ENCODE data around the gene FBXO3. TPM values are rescaled to one million over a fixed set of nuclear protein-coding genes. Genes with fewer than 3 reads are reported as not detected.

Gene FBXO3
- total and polyA plus RNA-seq, 9 of the 15 experiments (the other 6 are each of a cell fraction or from before 2014, with no cell fraction given), result 11.6 to 59.3 (median 29.2) TPM

DNA sequence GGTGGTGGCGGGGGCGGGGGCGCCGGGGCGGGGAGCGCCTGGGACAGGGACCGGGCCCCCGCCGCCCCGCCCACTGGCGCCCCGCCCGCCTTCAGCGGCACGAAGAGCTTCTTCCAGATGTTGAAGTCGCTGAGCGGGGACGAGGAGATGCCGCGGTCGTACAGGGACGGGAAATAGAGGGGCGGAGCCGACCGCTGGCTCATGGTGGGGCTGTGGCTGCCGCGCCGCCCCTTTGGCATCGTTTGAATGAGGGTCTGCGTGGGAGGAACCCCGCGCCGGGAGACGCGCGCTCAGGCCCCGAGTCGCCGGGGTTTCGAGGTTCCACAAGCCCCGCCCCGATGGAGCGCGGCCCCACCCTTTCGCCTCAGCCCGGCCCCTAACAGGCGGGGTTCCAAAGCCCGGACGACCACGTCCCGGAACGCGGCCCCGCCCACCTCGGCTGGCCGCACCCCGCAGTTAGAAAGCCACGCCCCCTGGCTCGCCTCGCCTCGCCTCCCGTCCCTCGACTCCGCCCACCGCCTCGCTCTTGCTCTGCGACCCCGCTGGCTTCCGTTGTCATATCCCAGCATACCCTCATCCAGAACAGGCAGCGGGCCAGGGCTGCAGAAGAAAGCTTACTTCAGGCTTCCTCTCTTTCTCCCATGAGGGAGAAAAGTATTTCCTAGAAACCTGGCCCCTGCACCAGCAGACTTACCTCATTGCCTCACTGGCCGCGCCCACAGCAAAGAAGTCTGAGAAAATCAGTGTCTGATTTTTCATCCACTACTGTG lies 73.6 kb downstream of the FBXO3 start, which contains the start of gene C11orf91 (continued):
- TF ChIP-seq CREB1 (IDR thresholded peaks at IDR 0.05) (no peak), CREB1 (CRISPR knock-in tag; IDR thresholded peaks at IDR 0.05) (peak; percentile 45; the same call in 1 of the 2 replicates), PHF8 (IDR thresholded peaks at IDR 0.05; ENCODE audit: borderline replicate concordance, low read length) (peak; percentile 32; the same call in 1 of the 2 replicates), ZNF212 (CRISPR knock-in tag; IDR thresholded peaks at IDR 0.05) (no peak), ZNF134 (CRISPR knock-in tag; conservative IDR thresholded peaks at IDR 0.05) (no peak), ERF (CRISPR knock-in tag; IDR thresholded peaks at IDR 0.05) (0 out of 2 replicates have a peak, but pooled peaks have one; percentile 34), CREM (IDR thresholded peaks at IDR 0.05; ENCODE audit: low read depth) (peak; percentile 47), FUS (optimal IDR thresholded peaks at IDR 0.05; ENCODE audit: low read depth, low read length) (no peak), ARID1B (IDR thresholded peaks at IDR 0.05) (0 out of 2 replicates have a peak, but pooled peaks have one; percentile 3), ZFP36 (IDR thresholded peaks at IDR 0.05; ENCODE audit: low read depth, low read length, partially characterized antibody) (no peak), ETS2 (tag; IDR thresholded peaks at IDR 0.05; ENCODE audit: borderline replicate concordance, poor library complexity, severe bottlenecking) (no peak), TRIM28 (IDR thresholded peaks at IDR 0.05) (no peak)
- TF ChIP-seq, protein P1, sequence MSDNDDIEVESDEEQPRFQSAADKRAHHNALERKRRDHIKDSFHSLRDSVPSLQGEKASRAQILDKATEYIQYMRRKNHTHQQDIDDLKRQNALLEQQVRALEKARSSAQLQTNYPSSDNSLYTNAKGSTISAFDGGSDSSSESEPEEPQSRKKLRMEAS (CRISPR knock-in tag; IDR thresholded peaks at IDR 0.05), result peak; percentile 39; the same call in 1 of the 2 replicates
- TF ChIP-seq, protein P2, sequence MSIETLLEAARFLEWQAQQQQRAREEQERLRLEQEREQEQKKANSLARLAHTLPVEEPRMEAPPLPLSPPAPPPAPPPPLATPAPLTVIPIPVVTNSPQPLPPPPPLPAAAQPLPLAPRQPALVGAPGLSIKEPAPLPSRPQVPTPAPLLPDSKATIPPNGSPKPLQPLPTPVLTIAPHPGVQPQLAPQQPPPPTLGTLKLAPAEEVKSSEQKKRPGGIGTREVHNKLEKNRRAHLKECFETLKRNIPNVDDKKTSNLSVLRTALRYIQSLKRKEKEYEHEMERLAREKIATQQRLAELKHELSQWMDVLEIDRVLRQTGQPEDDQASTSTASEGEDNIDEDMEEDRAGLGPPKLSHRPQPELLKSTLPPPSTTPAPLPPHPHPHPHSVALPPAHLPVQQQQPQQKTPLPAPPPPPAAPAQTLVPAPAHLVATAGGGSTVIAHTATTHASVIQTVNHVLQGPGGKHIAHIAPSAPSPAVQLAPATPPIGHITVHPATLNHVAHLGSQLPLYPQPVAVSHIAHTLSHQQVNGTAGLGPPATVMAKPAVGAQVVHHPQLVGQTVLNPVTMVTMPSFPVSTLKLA (conservative IDR thresholded peaks at IDR 0.05), result peak in 1 of 2 experiments; percentile 58; a peak in 1 of 4 replicates
- TF ChIP-seq, protein P3, sequence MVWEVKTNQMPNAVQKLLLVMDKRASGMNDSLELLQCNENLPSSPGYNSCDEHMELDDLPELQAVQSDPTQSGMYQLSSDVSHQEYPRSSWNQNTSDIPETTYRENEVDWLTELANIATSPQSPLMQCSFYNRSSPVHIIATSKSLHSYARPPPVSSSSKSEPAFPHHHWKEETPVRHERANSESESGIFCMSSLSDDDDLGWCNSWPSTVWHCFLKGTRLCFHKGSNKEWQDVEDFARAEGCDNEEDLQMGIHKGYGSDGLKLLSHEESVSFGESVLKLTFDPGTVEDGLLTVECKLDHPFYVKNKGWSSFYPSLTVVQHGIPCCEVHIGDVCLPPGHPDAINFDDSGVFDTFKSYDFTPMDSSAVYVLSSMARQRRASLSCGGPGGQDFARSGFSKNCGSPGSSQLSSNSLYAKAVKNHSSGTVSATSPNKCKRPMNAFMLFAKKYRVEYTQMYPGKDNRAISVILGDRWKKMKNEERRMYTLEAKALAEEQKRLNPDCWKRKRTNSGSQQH (CRISPR knock-in tag; IDR thresholded peaks at IDR 0.05), result peak; percentile 66; the same call in 1 of the 2 replicates
- TF ChIP-seq, protein P4, sequence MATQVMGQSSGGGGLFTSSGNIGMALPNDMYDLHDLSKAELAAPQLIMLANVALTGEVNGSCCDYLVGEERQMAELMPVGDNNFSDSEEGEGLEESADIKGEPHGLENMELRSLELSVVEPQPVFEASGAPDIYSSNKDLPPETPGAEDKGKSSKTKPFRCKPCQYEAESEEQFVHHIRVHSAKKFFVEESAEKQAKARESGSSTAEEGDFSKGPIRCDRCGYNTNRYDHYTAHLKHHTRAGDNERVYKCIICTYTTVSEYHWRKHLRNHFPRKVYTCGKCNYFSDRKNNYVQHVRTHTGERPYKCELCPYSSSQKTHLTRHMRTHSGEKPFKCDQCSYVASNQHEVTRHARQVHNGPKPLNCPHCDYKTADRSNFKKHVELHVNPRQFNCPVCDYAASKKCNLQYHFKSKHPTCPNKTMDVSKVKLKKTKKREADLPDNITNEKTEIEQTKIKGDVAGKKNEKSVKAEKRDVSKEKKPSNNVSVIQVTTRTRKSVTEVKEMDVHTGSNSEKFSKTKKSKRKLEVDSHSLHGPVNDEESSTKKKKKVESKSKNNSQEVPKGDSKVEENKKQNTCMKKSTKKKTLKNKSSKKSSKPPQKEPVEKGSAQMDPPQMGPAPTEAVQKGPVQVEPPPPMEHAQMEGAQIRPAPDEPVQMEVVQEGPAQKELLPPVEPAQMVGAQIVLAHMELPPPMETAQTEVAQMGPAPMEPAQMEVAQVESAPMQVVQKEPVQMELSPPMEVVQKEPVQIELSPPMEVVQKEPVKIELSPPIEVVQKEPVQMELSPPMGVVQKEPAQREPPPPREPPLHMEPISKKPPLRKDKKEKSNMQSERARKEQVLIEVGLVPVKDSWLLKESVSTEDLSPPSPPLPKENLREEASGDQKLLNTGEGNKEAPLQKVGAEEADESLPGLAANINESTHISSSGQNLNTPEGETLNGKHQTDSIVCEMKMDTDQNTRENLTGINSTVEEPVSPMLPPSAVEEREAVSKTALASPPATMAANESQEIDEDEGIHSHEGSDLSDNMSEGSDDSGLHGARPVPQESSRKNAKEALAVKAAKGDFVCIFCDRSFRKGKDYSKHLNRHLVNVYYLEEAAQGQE (IDR thresholded peaks at IDR 0.05; ENCODE audit: borderline replicate concordance), result no peak
- TF ChIP-seq, protein P4 (CRISPR knock-in tag; IDR thresholded peaks at IDR 0.05; ENCODE audit: low read depth), result peak; percentile 69; the same call in 1 of the 2 replicates
